RWPE1 (cell line): Measurements from ENCODE around the gene BNIP5.

Experiments used
- CTCF ChIA-PET: fragments of 350-600 bp; sonication (Branson Sonifier 250); formaldehyde crosslinking; extraction: SDS; loops from one replicate; lab custom pipeline; 2021; lab: Yijun Ruan, JAX
- POLR2A ChIA-PET: fragments of 400-600 bp; formaldehyde crosslinking; extraction: SDS; loops from one replicate; lab custom pipeline; 2020; ENCODE audit warnings: antibody characterized with exemption; ENCODE audit not compliant: low non-redundant PET; lab: Yijun Ruan, JAX
- DNase-seq: peaks from one replicate; pipeline ENCODE4 v3.0.0; 2012; ENCODE audit warnings: low spot score
- H3K27ac ChIP-seq: fragments of 450-650 bp; 2 replicates; pipeline ENCODE4 v1.5.1; 2017
- CTCF ChIP-seq: fragments of 450-650 bp; conservative IDR thresholded peaks from 2 replicates; pipeline ENCODE4 v1.5.1; 2017; ENCODE audit warnings: low read depth, mild to moderate bottlenecking

BNIP5 gene

GRCh38 chr6:36374972-36375371, 38.3 kb upstream of the BNIP5 start:
- ChIA-PET CTCF (interaction anchor here (0.7 kb wide), 1 partner anchor 230 kb away, joined by 6 read pairs; no protein-coding TSS in a partner anchor), POLR2A (no interaction called here)
- DNase-seq = no peak
- no peak overlapping the region for H3K27ac ChIP-seq
- TF ChIP-seq CTCF = no peak

GRCh38 chr6:36374194-36374593, 37.5 kb upstream of the BNIP5 start:
- ChIA-PET POLR2A (interaction anchor here (0.7 kb wide), 1 partner anchor 13 kb away, joined by 5 read pairs; no protein-coding TSS in a partner anchor), CTCF (interaction anchor here (0.7 kb wide), 1 partner anchor 230 kb away, joined by 6 read pairs; no protein-coding TSS in a partner anchor)
- no peak overlapping the region for H3K27ac ChIP-seq
- TF ChIP-seq CTCF = no peak
- no peak for DNase-seq

GRCh38 chr6:36373368-36374019, 36.8 kb upstream of the BNIP5 start:
- no peak for TF ChIP-seq CTCF
- no peak overlapping the region for H3K27ac ChIP-seq
- no peak for DNase-seq
- ChIA-PET POLR2A (interaction anchor here (0.7 kb wide), 1 partner anchor 14 kb away, joined by 5 read pairs; no protein-coding TSS in a partner anchor), CTCF (no interaction called here)

- no peak for TF ChIP-seq CTCF
- H3K27ac ChIP-seq = no peak overlapping the region
- DNase-seq = no peak
- ChIA-PET CTCF (no interaction called here), POLR2A (no interaction called here)
These were observed 35.4 kb upstream of the BNIP5 start for GRCh38 chr6:36372088-36372487.

GRCh38 chr6:36371211-36371610, 34.5 kb upstream of the BNIP5 start:
- CTCF ChIA-PET = no interaction called here
- H3K27ac ChIP-seq = no peak overlapping the region
- DNase-seq = no peak
- POLR2A ChIA-PET = no interaction called here
- TF ChIP-seq CTCF = no peak

- CTCF ChIA-PET = no interaction called here
- no peak overlapping the region for H3K27ac ChIP-seq
- POLR2A ChIA-PET = no interaction called here
- TF ChIP-seq CTCF = no peak
- no peak for DNase-seq
These were observed 34.0 kb upstream of the BNIP5 start for GRCh38 chr6:36370638-36371037.
